H9 (cell line): ENCODE measurements around the gene NFASC. TPM values are rescaled to one million over a fixed set of nuclear protein-coding genes. Genes with fewer than 3 reads are reported as not detected.

Source experiments
- DNase-seq: peaks from one replicate; pipeline ENCODE4 v3.0.0-alpha.2; 2017
- H2AFZ ChIP-seq: one replicate; pipeline ENCODE4 v1.6.1; 2013; ENCODE audit warnings: mild to moderate bottlenecking, low read length, control low read depth, moderate library complexity
- H2AK5ac ChIP-seq: 2 replicates; pipeline ENCODE4 v1.6.1; 2013; ENCODE audit warnings: low read length, control low read depth, mixed read lengths; ENCODE audit not compliant: insufficient read length
- H2BK120ac ChIP-seq: one replicate; pipeline ENCODE4 v1.6.1; 2013; ENCODE audit warnings: low read depth, mild to moderate bottlenecking, low read length, control low read depth, inconsistent platforms; ENCODE audit not compliant: poor library complexity, severe bottlenecking
- H2BK12ac ChIP-seq: 2 replicates; pipeline ENCODE4 v1.6.1; 2013; ENCODE audit warnings: low read length, control low read depth, mixed read lengths, low read depth; ENCODE audit not compliant: insufficient read length
- H2BK15ac ChIP-seq: 2 replicates; pipeline ENCODE4 v1.6.1; 2013; ENCODE audit warnings: low read depth, low read length, control low read depth
- H2BK20ac ChIP-seq: one replicate; pipeline ENCODE4 v1.6.1; 2013; ENCODE audit warnings: low read depth, mild to moderate bottlenecking, low read length, control low read depth, inconsistent platforms; ENCODE audit not compliant: poor library complexity, severe bottlenecking
- H2BK5ac ChIP-seq: 2 replicates; pipeline ENCODE4 v1.6.1; 2013; ENCODE audit warnings: low read length, control low read depth, mixed read lengths; ENCODE audit not compliant: insufficient read length
- H3K14ac ChIP-seq: 2 replicates; pipeline ENCODE4 v1.6.1; 2013; ENCODE audit warnings: low read length, control low read depth; ENCODE audit not compliant: insufficient read depth
- H3K18ac ChIP-seq: 2 replicates; pipeline ENCODE4 v1.6.1; 2013; ENCODE audit warnings: low read depth, mild to moderate bottlenecking, mixed read lengths, low read length, control low read depth; ENCODE audit not compliant: insufficient read length
- H3K23ac ChIP-seq: 2 replicates; pipeline ENCODE4 v1.6.1; 2013; ENCODE audit warnings: low read length, control low read depth, mixed read lengths, low read depth; ENCODE audit not compliant: insufficient read length
- H3K23me2 ChIP-seq: 2 replicates; pipeline ENCODE4 v1.6.1; 2013; ENCODE audit warnings: low read depth, mild to moderate bottlenecking, mixed read lengths, low read length, control low read depth; ENCODE audit not compliant: insufficient read length, poor library complexity, severe bottlenecking
- H3K27ac ChIP-seq: 2 replicates; pipeline ENCODE4 v1.5.1; 2013; ENCODE audit warnings: low read length, control low read depth, mixed read lengths, low read depth; ENCODE audit not compliant: insufficient read length
- H3K27me3 ChIP-seq: 2 replicates; pipeline ENCODE4 v1.6.1; 2013; ENCODE audit warnings: low read length, control low read depth, inconsistent platforms; ENCODE audit not compliant: insufficient read depth
- H3K4ac ChIP-seq: 2 replicates; pipeline ENCODE4 v1.6.1; 2013; ENCODE audit warnings: low read depth, mild to moderate bottlenecking, control low read depth, inconsistent platforms, low read length, moderate library complexity
- H3K4me1 ChIP-seq: 2 replicates; pipeline ENCODE4 v1.6.1; 2013; ENCODE audit warnings: low read length, control low read depth, inconsistent platforms; ENCODE audit not compliant: insufficient read depth
- H3K4me2 ChIP-seq: 2 replicates; pipeline ENCODE4 v1.6.1; 2013; ENCODE audit warnings: low read length, control low read depth, mixed read lengths; ENCODE audit not compliant: insufficient read length, insufficient read depth
- H3K56ac ChIP-seq: 2 replicates; pipeline ENCODE4 v1.6.1; 2013; ENCODE audit warnings: low read depth, mild to moderate bottlenecking, mixed read lengths, low read length, control low read depth; ENCODE audit not compliant: insufficient read length
- H3K79me1 ChIP-seq: 2 replicates; pipeline ENCODE4 v1.6.1; 2013; ENCODE audit warnings: low read depth, mild to moderate bottlenecking, moderate library complexity, low read length, control low read depth, inconsistent platforms; ENCODE audit not compliant: insufficient read depth, poor library complexity, severe bottlenecking
- H3K79me2 ChIP-seq: 2 replicates; pipeline ENCODE4 v1.6.1; 2013; ENCODE audit warnings: low read length, control low read depth, inconsistent platforms; ENCODE audit not compliant: insufficient read depth
- H3K9ac ChIP-seq: 2 replicates; pipeline ENCODE4 v1.6.1; 2013; ENCODE audit warnings: low read length, control low read depth, mixed read lengths; ENCODE audit not compliant: insufficient read length; ENCODE audit errors: extremely low read depth
- H3K9me3 ChIP-seq: one replicate; pipeline ENCODE4 v1.6.1; 2013; ENCODE audit warnings: low read depth, low read length, inconsistent platforms; ENCODE audit not compliant: control insufficient read depth
- H3T11ph ChIP-seq: one replicate; pipeline ENCODE4 v1.6.1; 2013; ENCODE audit warnings: mild to moderate bottlenecking, low read length, control low read depth, inconsistent platforms
- H4K20me1 ChIP-seq: one replicate; pipeline ENCODE4 v1.6.1; 2013; ENCODE audit not compliant: control insufficient read depth, insufficient read length, insufficient read depth
- H4K5ac ChIP-seq: 2 replicates; pipeline ENCODE4 v1.6.1; 2013; ENCODE audit warnings: low read depth, mild to moderate bottlenecking, mixed read lengths, low read length, control low read depth; ENCODE audit not compliant: insufficient read length
- H4K8ac ChIP-seq: replicated peaks from 2 replicates; pipeline ENCODE4 v1.6.1; 2013; ENCODE audit warnings: low read length, control low read depth, mixed read lengths, low read depth; ENCODE audit not compliant: insufficient read length
- H4K91ac ChIP-seq: 2 replicates; pipeline ENCODE4 v1.6.1; 2013; ENCODE audit warnings: low read depth, mild to moderate bottlenecking, moderate library complexity, mixed read lengths, low read length, control low read depth; ENCODE audit not compliant: insufficient read length
- H3K27ac Mint-ChIP-seq, 3 experiments: 2 replicates in 2 of 3; 3 replicates in 1 of 3; pipeline ENCODE4 v1.8.0; 2020 to 2021; ENCODE audit warnings: mixed read lengths in 3 of 3, mild to moderate bottlenecking in 1 of 3, moderate library complexity in 1 of 3
- H3K27me3 Mint-ChIP-seq: 2 replicates; pipeline ENCODE4 v1.8.0; 2021; ENCODE audit warnings: low read depth, mild to moderate bottlenecking, moderate library complexity, mixed read lengths
- H3K36me3 Mint-ChIP-seq, 3 experiments: 2 replicates in 2 of 3; 3 replicates in 1 of 3; pipeline ENCODE4 v1.8.0; 2020 to 2021; ENCODE audit warnings: low read depth in 3 of 3, mixed read lengths in 3 of 3; ENCODE audit not compliant: insufficient read depth in 1 of 3
- H3K4me1 Mint-ChIP-seq, 2 experiments: 2 replicates each; pipeline ENCODE4 v1.8.0; 2020; ENCODE audit warnings: mixed read lengths in 2 of 2
- H3K4me3 Mint-ChIP-seq, 2 experiments: 2 replicates in 1 of 2; 3 replicates in 1 of 2; pipeline ENCODE4 v1.8.0; 2020 to 2021; ENCODE audit warnings: mild to moderate bottlenecking in 2 of 2, mixed read lengths in 2 of 2, moderate library complexity in 1 of 2
- H3K9me3 Mint-ChIP-seq, 2 experiments: 2 replicates in 1 of 2; 3 replicates in 1 of 2; pipeline ENCODE4 v1.8.0; 2020; ENCODE audit warnings: mild to moderate bottlenecking in 2 of 2, mixed read lengths in 2 of 2, moderate library complexity in 1 of 2
- WGBS: extraction: QIAGEN DNeasy Blood & Tissue Kit; methylation state at CpG from one replicate; pipeline ENCODE4 v1.1.7; 2013; ENCODE audit warnings: missing lambda C conversion rate, low lambda C conversion rate, mixed read lengths; ENCODE audit not compliant: insufficient read length; ENCODE audit errors: extremely low coverage; 5-methylcytosine and 5-hydroxymethylcytosine counted together
- total RNA-seq: library from RNA; stranded (reverse); gene quantifications from 2 replicates; pipeline ENCODE4 v1.2.1, GENCODE V29; 2021
- TF ChIP-seq, protein P1 (sequence below): fragments of 200-600 bp; sonication (generic); conservative IDR thresholded peaks from 3 replicates; pipeline ENCODE4 v1.8.0; 2021; ENCODE audit warnings: antibody characterized with exemption, mild to moderate bottlenecking

Gene NFASC
- total RNA-seq, 1 experiment from 2014 or later: 5.0 TPM

GRCh38 chr1:205009670-205010069 lies 139.0 kb downstream of the NFASC start:
- H3K27me3 ChIP-seq: no peaks in the 10 kb centered on the region

More at GRCh38 chr1:205009670-205010069, 139.0 kb downstream of the NFASC start:
- no peak overlapping the region for H4K8ac ChIP-seq
- no peaks in the 10 kb centered on the region for H3K9me3 ChIP-seq
- no peak overlapping the region for H2BK12ac ChIP-seq
- H2BK20ac ChIP-seq: no peak overlapping the region
- DNase-seq: no peak
- Mint-ChIP-seq H3K4me3 (no peak overlapping the region), H3K4me1 (peaks cover 36 to 37% of the 10 kb centered on the region in 2 experiments), H3K36me3 (no peaks in the 10 kb centered on the region), H3K9me3 (no peaks in the 10 kb centered on the region), H3K27ac (no peak overlapping the region), H3K27me3 (peaks cover 26% of the 10 kb centered on the region)
- no peak overlapping the region for H3K4ac ChIP-seq
- no peak overlapping the region for H3K18ac ChIP-seq
- no peak overlapping the region for H3K27ac ChIP-seq
- no peaks in the 10 kb centered on the region for H3K79me2 ChIP-seq
- no peak overlapping the region for H3T11ph ChIP-seq
- H2AK5ac ChIP-seq: no peak overlapping the region
- H3K23ac ChIP-seq: no peak overlapping the region
- no peaks in the 10 kb centered on the region for H4K20me1 ChIP-seq
- H3K14ac ChIP-seq: no peak overlapping the region
- H4K91ac ChIP-seq: no peak overlapping the region
- no peak overlapping the region for H3K9ac ChIP-seq
- H3K79me1 ChIP-seq: no peaks in the 10 kb centered on the region
- TF ChIP-seq, protein P1, sequence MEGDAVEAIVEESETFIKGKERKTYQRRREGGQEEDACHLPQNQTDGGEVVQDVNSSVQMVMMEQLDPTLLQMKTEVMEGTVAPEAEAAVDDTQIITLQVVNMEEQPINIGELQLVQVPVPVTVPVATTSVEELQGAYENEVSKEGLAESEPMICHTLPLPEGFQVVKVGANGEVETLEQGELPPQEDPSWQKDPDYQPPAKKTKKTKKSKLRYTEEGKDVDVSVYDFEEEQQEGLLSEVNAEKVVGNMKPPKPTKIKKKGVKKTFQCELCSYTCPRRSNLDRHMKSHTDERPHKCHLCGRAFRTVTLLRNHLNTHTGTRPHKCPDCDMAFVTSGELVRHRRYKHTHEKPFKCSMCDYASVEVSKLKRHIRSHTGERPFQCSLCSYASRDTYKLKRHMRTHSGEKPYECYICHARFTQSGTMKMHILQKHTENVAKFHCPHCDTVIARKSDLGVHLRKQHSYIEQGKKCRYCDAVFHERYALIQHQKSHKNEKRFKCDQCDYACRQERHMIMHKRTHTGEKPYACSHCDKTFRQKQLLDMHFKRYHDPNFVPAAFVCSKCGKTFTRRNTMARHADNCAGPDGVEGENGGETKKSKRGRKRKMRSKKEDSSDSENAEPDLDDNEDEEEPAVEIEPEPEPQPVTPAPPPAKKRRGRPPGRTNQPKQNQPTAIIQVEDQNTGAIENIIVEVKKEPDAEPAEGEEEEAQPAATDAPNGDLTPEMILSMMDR: no peak
- no peak overlapping the region for H3K56ac ChIP-seq
- H3K23me2 ChIP-seq: no peaks in the 10 kb centered on the region
- no peak overlapping the region for H2AFZ ChIP-seq
- H4K5ac ChIP-seq: no peak overlapping the region
- peaks cover 3% of the 10 kb centered on the region; the same call in 1 of the 2 replicates for H3K4me1 ChIP-seq
- H2BK5ac ChIP-seq: no peak overlapping the region
- WGBS: no CpG with 5 or more reads among the region's 12 CpGs
- no peak overlapping the region for H3K4me2 ChIP-seq
- H2BK120ac ChIP-seq: no peak overlapping the region
- H2BK15ac ChIP-seq: no peak overlapping the region
